ENCODE data around the gene KCNQ5.

The KCNQ5 gene

GRCh38 chr6:73209117-73209516 lies 587.3 kb downstream of the KCNQ5 start:
- H3K4me2 ChIP-seq (ENCODE audit: low read depth, low read length, poor library complexity, severe bottlenecking) = no peak overlapping the region
- TF ChIP-seq EZH2phosphoT487 (conservative IDR thresholded peaks at IDR 0.05; ENCODE audit: low read length) (no peak), CTCF (IDR thresholded peaks at IDR 0.05; ENCODE audit: insufficient read depth, low read length, poor library complexity, severe bottlenecking) (no peak)

GRCh38 chr6:73216859-73217258 lies 595.0 kb downstream of the KCNQ5 start:
- no peaks in the 10 kb centered on the region for H4K20me1 ChIP-seq (ENCODE audit: low read depth, low read length)
- H3K27ac ChIP-seq (ENCODE audit: low read depth, low read length) = no peak overlapping the region
- no peaks in the 10 kb centered on the region for H3K9me3 ChIP-seq (ENCODE audit: insufficient read depth, low read length)
- H3K9me2 ChIP-seq (replicated peaks; ENCODE audit: insufficient read depth, low read length) = no peaks in the 10 kb centered on the region
- H2AFZ ChIP-seq (ENCODE audit: low read depth, low read length, severe bottlenecking) = no peak overlapping the region
- no peaks in the 10 kb centered on the region for H3K27me3 ChIP-seq (ENCODE audit: low read length)
- H3K79me2 ChIP-seq (ENCODE audit: insufficient read depth, low read length) = no peaks in the 10 kb centered on the region
- no peaks in the 10 kb centered on the region for H3K36me3 ChIP-seq (ENCODE audit: low read length)
- no peak overlapping the region for H3K9ac ChIP-seq (ENCODE audit: low read length)
- no peak overlapping the region for H3K4me3 ChIP-seq (ENCODE audit: insufficient read depth, low read length, poor library complexity, severe bottlenecking)
- TF ChIP-seq EZH2phosphoT487 (conservative IDR thresholded peaks at IDR 0.05; ENCODE audit: low read length) = no peak
- no peak for TF ChIP-seq CTCF (IDR thresholded peaks at IDR 0.05; ENCODE audit: insufficient read depth, low read length, poor library complexity, severe bottlenecking)
- no peaks in the 10 kb centered on the region for H3F3A ChIP-seq (ENCODE audit: insufficient read depth)
- no peak overlapping the region for H3K4me2 ChIP-seq (ENCODE audit: low read depth, low read length, poor library complexity, severe bottlenecking)

More at GRCh38 chr6:73209117-73209516, 587.3 kb downstream of the KCNQ5 start:
- Histone ChIP-seq H4K20me1 (ENCODE audit: low read depth, low read length) (no peaks in the 10 kb centered on the region), H2AFZ (ENCODE audit: low read depth, low read length, severe bottlenecking) (no peak overlapping the region), H3F3A (ENCODE audit: insufficient read depth) (no peaks in the 10 kb centered on the region), H3K27ac (ENCODE audit: low read depth, low read length) (no peak overlapping the region), H3K4me3 (ENCODE audit: insufficient read depth, low read length, poor library complexity, severe bottlenecking) (no peak overlapping the region), H3K9ac (ENCODE audit: low read length) (no peak overlapping the region), H3K36me3 (ENCODE audit: low read length) (no peaks in the 10 kb centered on the region), H3K79me2 (ENCODE audit: insufficient read depth, low read length) (no peaks in the 10 kb centered on the region), H3K27me3 (ENCODE audit: low read length) (no peaks in the 10 kb centered on the region), H3K9me3 (ENCODE audit: insufficient read depth, low read length) (no peaks in the 10 kb centered on the region), H3K9me2 (replicated peaks; ENCODE audit: insufficient read depth, low read length) (no peaks in the 10 kb centered on the region)

GRCh38 chr6:73225396-73225795 lies 603.5 kb downstream of the KCNQ5 start, which contains the start of gene KHDC1L:
Gene KHDC1L, minus strand, starts transcription at chr6:73225496. Its CDS starts 88 bp downstream, at chr6:73225408.
- H3K4me2 ChIP-seq (ENCODE audit: low read depth, low read length, poor library complexity, severe bottlenecking) = no peak within 1 kb of the TSS

More at GRCh38 chr6:73225396-73225795, 603.5 kb downstream of the KCNQ5 start, which contains the start of gene KHDC1L:
- Histone ChIP-seq H3K9me2 (replicated peaks; ENCODE audit: insufficient read depth, low read length) (no peaks in the 10 kb centered on the region), H3K27me3 (ENCODE audit: low read length) (no peaks in the 10 kb centered on the region), H3F3A (ENCODE audit: insufficient read depth) (no peaks in the 10 kb centered on the region), H3K9ac (ENCODE audit: low read length) (no peak within 1 kb of the TSS), H2AFZ (ENCODE audit: low read depth, low read length, severe bottlenecking) (no peak within 1 kb of the TSS), H3K27ac (ENCODE audit: low read depth, low read length) (no peak within 1 kb of the TSS), H4K20me1 (ENCODE audit: low read depth, low read length) (no peaks in the 10 kb centered on the region), H3K4me3 (ENCODE audit: insufficient read depth, low read length, poor library complexity, severe bottlenecking) (no peak within 1 kb of the TSS), H3K9me3 (ENCODE audit: insufficient read depth, low read length) (no peaks in the 10 kb centered on the region), H3K36me3 (ENCODE audit: low read length) (no peaks in the 10 kb centered on the region), H3K79me2 (ENCODE audit: insufficient read depth, low read length) (no peaks in the 10 kb centered on the region)
- TF ChIP-seq EZH2phosphoT487 (conservative IDR thresholded peaks at IDR 0.05; ENCODE audit: low read length) (no peak), CTCF (IDR thresholded peaks at IDR 0.05; ENCODE audit: insufficient read depth, low read length, poor library complexity, severe bottlenecking) (no peak)

Measured in SU-DHL-6 (cell line).